WTC11 (cell line): ENCODE data around the gene ESYT3. TPM values are rescaled to one million over a fixed set of nuclear protein-coding genes. Genes with fewer than 3 reads are reported as not detected.
A peak's percentile ranks its signal among the peaks of the same experiment; 100 is the strongest.

Source experiments
- ATAC-seq: fragments of 200-7000 bp; cut with Tn5 transposase; 2 replicates; pipeline ENCODE4 v1.10.0; 2021; ENCODE audit warnings: mild to moderate bottlenecking, moderate library complexity
- CTCF ChIA-PET: fragments of 300-600 bp; sonication (Branson Sonifier 250); formaldehyde crosslinking; loops from one replicate; lab custom pipeline; 2021; ENCODE audit warnings: antibody characterized with exemption; lab: Charles Lee
- POLR2A ChIA-PET: fragments of 350-600 bp; sonication (Branson Sonifier 250); formaldehyde crosslinking; loops from one replicate; lab custom pipeline; 2021; ENCODE audit warnings: antibody characterized with exemption; lab: Charles Lee
- DNase-seq: peaks from one replicate; pipeline ENCODE4 v3.0.0; 2021; ENCODE audit warnings: low spot score
- H3K27ac Mint-ChIP-seq: 2 replicates; pipeline ENCODE4 v1.8.0; 2021; ENCODE audit warnings: mixed read lengths
- H3K27me3 Mint-ChIP-seq: 2 replicates; pipeline ENCODE4 v1.8.0; 2021; ENCODE audit warnings: low read depth, mild to moderate bottlenecking, moderate library complexity, mixed read lengths
- H3K36me3 Mint-ChIP-seq: 2 replicates; pipeline ENCODE4 v1.8.0; 2021; ENCODE audit warnings: mixed read lengths
- H3K4me1 Mint-ChIP-seq: 2 replicates; pipeline ENCODE4 v1.8.0; 2022; ENCODE audit warnings: mixed read lengths
- H3K4me3 Mint-ChIP-seq: 2 replicates; pipeline ENCODE4 v1.8.0; 2021; ENCODE audit warnings: mild to moderate bottlenecking, moderate library complexity, mixed read lengths
- H3K9me3 Mint-ChIP-seq: 2 replicates; pipeline ENCODE4 v1.8.0; 2021; ENCODE audit warnings: mixed read lengths
- ARID4B ChIP-seq: sonication (generic); formaldehyde crosslinking; IDR thresholded peaks from 2 replicates; pipeline ENCODE4 v1.8.0; 2023; ENCODE audit warnings: missing genetic modification reagents, mild to moderate bottlenecking, borderline replicate concordance
- ATF3 ChIP-seq: sonication (generic); formaldehyde crosslinking; conservative IDR thresholded peaks from 2 replicates; pipeline ENCODE4 v1.8.1; 2022; ENCODE audit warnings: mild to moderate bottlenecking, missing genetic modification reagents
- CREB1 ChIP-seq: sonication (generic); formaldehyde crosslinking; IDR thresholded peaks from 2 replicates; pipeline ENCODE4 v1.8.0; 2023; ENCODE audit warnings: mild to moderate bottlenecking, missing genetic modification reagents
- EMX1 ChIP-seq: fragments of 250-450 bp; sonication (Bioruptor Pico); IDR thresholded peaks from 2 replicates; pipeline ENCODE4 v1.8.0; 2021; ENCODE audit warnings: mild to moderate bottlenecking
- ETV6 ChIP-seq: sonication (generic); formaldehyde crosslinking; IDR thresholded peaks from 2 replicates; pipeline ENCODE4 v1.8.1; 2022; ENCODE audit warnings: mild to moderate bottlenecking, missing genetic modification reagents
- HMGA2 ChIP-seq: fragments of 250-450 bp; sonication (Bioruptor Pico); IDR thresholded peaks from 2 replicates; pipeline ENCODE4 v1.4.0; 2021; ENCODE audit warnings: mild to moderate bottlenecking, moderate library complexity
- IRF2 ChIP-seq: sonication (generic); formaldehyde crosslinking; IDR thresholded peaks from 2 replicates; pipeline ENCODE4 v1.8.0; 2022; ENCODE audit warnings: low read depth, missing genetic modification reagents, borderline replicate concordance
- JUN ChIP-seq: sonication (generic); formaldehyde crosslinking; IDR thresholded peaks from 2 replicates; pipeline ENCODE4 v1.8.0; 2023; ENCODE audit warnings: mild to moderate bottlenecking, missing genetic modification reagents
- NFE2L1 ChIP-seq: sonication (generic); formaldehyde crosslinking; IDR thresholded peaks from 2 replicates; pipeline ENCODE4 v1.8.1; 2023; ENCODE audit warnings: missing genetic modification reagents
- PRDM15 ChIP-seq: sonication (generic); formaldehyde crosslinking; IDR thresholded peaks from 2 replicates; pipeline ENCODE4 v1.8.0; 2022; ENCODE audit warnings: missing genetic modification reagents
- PRRX2 ChIP-seq: fragments of 250-450 bp; sonication (Bioruptor Pico); IDR thresholded peaks from 2 replicates; pipeline ENCODE4 v1.8.0; 2021; ENCODE audit warnings: mild to moderate bottlenecking
- TCF7 ChIP-seq: sonication (generic); formaldehyde crosslinking; IDR thresholded peaks from 2 replicates; pipeline ENCODE4 v1.8.0; 2022; ENCODE audit warnings: mild to moderate bottlenecking, low read depth, missing genetic modification reagents, moderate library complexity
- USF1 ChIP-seq: sonication (generic); formaldehyde crosslinking; IDR thresholded peaks from 2 replicates; pipeline ENCODE4 v1.8.0; 2022; ENCODE audit warnings: mild to moderate bottlenecking, missing genetic modification reagents
- ZBTB21 ChIP-seq: sonication (generic); formaldehyde crosslinking; IDR thresholded peaks from 2 replicates; pipeline ENCODE4 v1.8.1; 2023; ENCODE audit warnings: mild to moderate bottlenecking, missing genetic modification reagents, borderline replicate concordance
- ZNF219 ChIP-seq: sonication (generic); formaldehyde crosslinking; IDR thresholded peaks from 2 replicates; pipeline ENCODE4 v1.8.0; 2023; ENCODE audit warnings: missing genetic modification reagents, mild to moderate bottlenecking, borderline replicate concordance
- ZNF512 ChIP-seq: sonication (generic); formaldehyde crosslinking; IDR thresholded peaks from 2 replicates; pipeline ENCODE4 v1.8.1; 2022; ENCODE audit warnings: missing genetic modification reagents, borderline replicate concordance
- total RNA-seq: library from RNA; stranded (reverse); gene quantifications from 3 replicates; pipeline ENCODE4 v1.2.3, GENCODE V29; 2021

ESYT3 gene
- total RNA-seq, 1 experiment from 2014 or later: 6.4 TPM

GRCh38 chr3:138407236-138407907, 27.0 kb upstream of the ESYT3 start:
- Mint-ChIP-seq H3K4me3 (no peak overlapping the region), H3K27me3 (peaks cover 13% of the 10 kb centered on the region), H3K27ac (no peak overlapping the region), H3K36me3 (peaks cover 17% of the 10 kb centered on the region), H3K4me1 (peaks cover 51% of the 10 kb centered on the region), H3K9me3 (peaks cover 19% of the 10 kb centered on the region)
- DNase-seq: no peak
- no peak for ATAC-seq
- TF ChIP-seq USF1 (CRISPR knock-in tag) (no peak), IRF2 (CRISPR knock-in tag) (no peak), PRDM15 (no peak)
- ChIA-PET CTCF (interaction anchor here (0.9 to 3.5 kb wide), 4 partner anchors 10 to 516 kb away, joined by 4 to 28 read pairs (median 14); no protein-coding TSS in a partner anchor), POLR2A (interaction anchor here (0.5 kb wide), 1 partner anchor 180 kb away, joined by 3 read pairs; no protein-coding TSS in a partner anchor)

- ATAC-seq (peak; percentile 88), DNase-seq (no peak)
- Mint-ChIP-seq H3K9me3 (peaks cover 19% of the 10 kb centered on the region), H3K27ac (peak overlapping the region; percentile 93), H3K27me3 (peaks cover 13% of the 10 kb centered on the region), H3K36me3 (peaks cover 16% of the 10 kb centered on the region), H3K4me3 (no peak overlapping the region), H3K4me1 (peaks cover 42% of the 10 kb centered on the region)
- CTCF ChIA-PET: interaction anchor here (0.5 to 3.5 kb wide), 13 partner anchors 9 to 514 kb away, joined by 3 to 28 read pairs (median 4); partner anchors contain the start of genes CEP70 and MRAS
- POLR2A ChIA-PET: interaction anchor here (0.5 kb wide), 1 partner anchor 287 kb away, joined by 3 read pairs; no protein-coding TSS in a partner anchor
- TF ChIP-seq ATF3 (CRISPR knock-in tag) (no peak), ETV6 (CRISPR knock-in tag) (peak; percentile 71; the same call in 1 of the 2 replicates), CREB1 (no peak), NFE2L1 (peak; percentile 60), PRRX2 (CRISPR knock-in tag) (no peak), ZNF512 (CRISPR knock-in tag) (no peak), ARID4B (no peak), ZNF219 (no peak), ZBTB21 (CRISPR knock-in tag) (0 out of 2 replicates have a peak, but pooled peaks have one; percentile 51), HMGA2 (CRISPR knock-in tag) (no peak), EMX1 (CRISPR knock-in tag) (no peak), PRDM15 (peak; percentile 76), JUN (CRISPR knock-in tag) (no peak), TCF7 (CRISPR knock-in tag) (no peak)
Measured at GRCh38 chr3:138408751-138409570, 25.5 kb upstream of the ESYT3 start.
